HG03342 (cell line): ENCODE measurements around the gene ZNF668.

ENCODE experiments used
- ATAC-seq: cut with Tn5 transposase; IDR thresholded peaks from one replicate; pipeline ENCODE4 v1.9.1; 2021; ENCODE audit warnings: mild to moderate bottlenecking, moderate library complexity; ENCODE audit not compliant: unreplicated experiment

Gene ZNF668

GRCh38 chr16:31081428-31082351 lies 7.7 kb upstream of the ZNF668 start:
- no peak for ATAC-seq

- no peak for ATAC-seq
These were observed 6.8 kb upstream of the ZNF668 start for GRCh38 chr16:31080756-31081419.

- no peak for ATAC-seq
These were observed 6.1 kb upstream of the ZNF668 start for GRCh38 chr16:31080035-31080629.

GRCh38 chr16:31079342-31079944 lies 5.4 kb upstream of the ZNF668 start:
- ATAC-seq: no peak

GRCh38 chr16:31078597-31079341 lies 4.7 kb upstream of the ZNF668 start:
- ATAC-seq: no peak

- ATAC-seq: no peak
These were observed 3.8 kb upstream of the ZNF668 start for GRCh38 chr16:31077592-31078396.

- no peak for ATAC-seq
These were observed 3.0 kb upstream of the ZNF668 start for GRCh38 chr16:31077024-31077423.

- ATAC-seq: no peak
These were observed 2.3 kb upstream of the ZNF668 start for GRCh38 chr16:31076319-31076718.

GRCh38 chr16:31074814-31075183 lies 759 bp upstream of the ZNF668 start:
- ATAC-seq: no peak

GRCh38 chr16:31073142-31073969 lies 684 bp downstream of the ZNF668 start:
- ATAC-seq: peak; percentile 49

- peak; percentile 1 for ATAC-seq
These were observed 1.4 kb downstream of the ZNF668 start for GRCh38 chr16:31072540-31073141.

- ATAC-seq: no peak
These were observed 2.2 kb downstream of the ZNF668 start for GRCh38 chr16:31071861-31072260.

- no peak for ATAC-seq
These were observed 6.7 kb downstream of the ZNF668 start for GRCh38 chr16:31067342-31067741.

GRCh38 chr16:31064882-31065461 lies 9.1 kb downstream of the ZNF668 start:
- no peak for ATAC-seq

GRCh38 chr16:31063843-31064611 lies 10.0 kb downstream of the ZNF668 start:
- ATAC-seq: no peak

- no peak for ATAC-seq
These were observed 10.6 kb downstream of the ZNF668 start for GRCh38 chr16:31063495-31063842.

GRCh38 chr16:31061813-31062440 lies 12.1 kb downstream of the ZNF668 start:
- no peak for ATAC-seq
